Testis (tissue), 3 donors: ENCODE measurements around the gene ACSS1. TPM values are rescaled to one million over a fixed set of nuclear protein-coding genes. Genes with fewer than 3 reads are reported as not detected.

ENCODE experiments used
- DNase-seq: peaks from one replicate; pipeline ENCODE4 v3.0.0-alpha.2; 2019
- H3K27ac ChIP-seq, 2 donors: fragments of 200-600 bp; sonication (generic); one replicate each; pipeline ENCODE4 v1.5.1; 2019
- H3K27me3 ChIP-seq: fragments of 200-600 bp; sonication (generic); one replicate; pipeline ENCODE4 v1.5.1; 2019
- H3K36me3 ChIP-seq: fragments of 200-600 bp; sonication (generic); one replicate; pipeline ENCODE4 v1.5.1; 2017; ENCODE audit warnings: low read depth; ENCODE audit errors: missing control alignments
- H3K4me1 ChIP-seq: fragments of 200-600 bp; sonication (generic); one replicate; pipeline ENCODE4 v1.5.1; 2019
- H3K4me3 ChIP-seq, 2 donors: fragments of 200-600 bp; sonication (generic); one replicate each; pipeline ENCODE4 v1.5.1; 2017 to 2019
- H3K9me3 ChIP-seq: fragments of 200-600 bp; sonication (generic); one replicate; pipeline ENCODE4 v1.5.1; 2017
- CTCF ChIP-seq, 3 experiments: fragments of 450-650 bp in 2 of 3; fragments of 200-600 bp in 1 of 3; sonication (generic) in 1 of 3; IDR thresholded peaks; one replicate each; pipeline ENCODE4 v1.5.1; 2016 to 2019; ENCODE audit warnings: antibody characterized with exemption in 3 of 3, mild to moderate bottlenecking in 2 of 3, moderate library complexity in 1 of 3
- POLR2A ChIP-seq: fragments of 450-650 bp; IDR thresholded peaks from one replicate; pipeline ENCODE4 v1.6.1; 2017; ENCODE audit warnings: antibody characterized with exemption, mild to moderate bottlenecking, moderate library complexity
- WGBS, 2 donors: methylation state at CpG; one replicate each; pipeline ENCODE4 v1.1.5; 2018; 5-methylcytosine and 5-hydroxymethylcytosine counted together
- intact Hi-C: fragments of 100-400 bp; cut with DNase I; formaldehyde crosslinking; loops from one replicate; pipeline ENCODE4 v1.15.1; 2023; ENCODE audit warnings: low total_unique reads
- polyA plus RNA-seq: library from polyadenylated mRNA; stranded (reverse); fragments of 350-450 nt; fragmentation: Illumina TruSeq; extraction: RNeasy Lipid Tissue Mini Kit (QIAGEN cat#74804); gene quantifications from one replicate; pipeline ENCODE4 v1.2.3, GENCODE V29; 2014; ENCODE audit warnings: low read depth, low replicate concordance; ENCODE audit not compliant: insufficient read depth
- total RNA-seq, 2 donors: library from RNA; depleted of rRNA; stranded (reverse); fragments of >200 nt; gene quantifications; one replicate each; pipeline ENCODE4 v1.2.3, GENCODE V29; 2016

The ACSS1 gene
- total and polyA plus RNA-seq, 3 donors from 2014 or later: 61.5 to 184 (median 162) TPM

GRCh38 chr20:25045343-25045712, 12.6 kb downstream of the ACSS1 start:
- no peak for DNase-seq
- Histone ChIP-seq H3K27me3 (no peaks in the 10 kb centered on the region), H3K4me1 (peaks cover 71% of the 10 kb centered on the region), H3K9me3 (no peaks in the 10 kb centered on the region), H3K4me3 (no peak overlapping the region), H3K36me3 (no peaks in the 10 kb centered on the region), H3K27ac (no peak overlapping the region)
- TF ChIP-seq CTCF (IDR thresholded peaks at IDR 0.05) (no peak), POLR2A (no peak)
- intact Hi-C loops: no loop called here
- WGBS, 2 donors: 56 to 72% methylated on average over 6 to 9 of the region's 9 CpGs

- DNase-seq: no peak
- Histone ChIP-seq H3K9me3 (no peaks in the 10 kb centered on the region), H3K4me3 (no peak overlapping the region), H3K36me3 (no peaks in the 10 kb centered on the region), H3K27ac (peak overlapping the region in 1 of 2 donors; percentile 69), H3K27me3 (no peaks in the 10 kb centered on the region), H3K4me1 (peaks cover 70% of the 10 kb centered on the region)
- TF ChIP-seq CTCF (IDR thresholded peaks at IDR 0.05): no peak
- no peak for TF ChIP-seq POLR2A
- intact Hi-C loops: no loop called here
- WGBS, 2 donors: 54 to 80% methylated on average over 2 to 14 of the region's 14 CpGs
These were observed 13.1 kb downstream of the ACSS1 start for GRCh38 chr20:25044660-25045342.

DNA sequence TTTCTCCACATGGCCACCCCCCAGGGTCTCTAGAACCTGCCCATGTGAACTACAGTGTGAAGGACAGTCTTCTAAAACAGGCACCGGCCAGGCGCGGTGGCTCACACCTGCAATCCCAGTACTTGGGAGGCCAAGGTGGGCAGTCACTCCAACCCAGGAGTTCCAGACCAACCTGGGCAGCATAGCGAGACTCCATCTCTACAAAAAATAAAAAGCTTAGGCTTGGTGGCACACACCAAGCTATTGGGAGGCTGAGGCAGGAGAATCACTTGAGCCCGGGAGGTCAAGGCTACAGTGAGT, 13.7 kb downstream of the ACSS1 start:
- intact Hi-C loops: no loop called here
- no peak for TF ChIP-seq POLR2A
- TF ChIP-seq CTCF (IDR thresholded peaks at IDR 0.05): no peak
- no peak overlapping the region for H3K4me3 ChIP-seq
- no peaks in the 10 kb centered on the region for H3K9me3 ChIP-seq
- H3K27me3 ChIP-seq: no peaks in the 10 kb centered on the region
- WGBS, 2 donors: 96 to 100% methylated on average over 5 of the region's 5 CpGs
- peaks cover 70% of the 10 kb centered on the region for H3K4me1 ChIP-seq
- peak overlapping the region in 1 of 2 donors; percentile 69 for H3K27ac ChIP-seq
- DNase-seq: no peak
- no peaks in the 10 kb centered on the region for H3K36me3 ChIP-seq

DNA sequence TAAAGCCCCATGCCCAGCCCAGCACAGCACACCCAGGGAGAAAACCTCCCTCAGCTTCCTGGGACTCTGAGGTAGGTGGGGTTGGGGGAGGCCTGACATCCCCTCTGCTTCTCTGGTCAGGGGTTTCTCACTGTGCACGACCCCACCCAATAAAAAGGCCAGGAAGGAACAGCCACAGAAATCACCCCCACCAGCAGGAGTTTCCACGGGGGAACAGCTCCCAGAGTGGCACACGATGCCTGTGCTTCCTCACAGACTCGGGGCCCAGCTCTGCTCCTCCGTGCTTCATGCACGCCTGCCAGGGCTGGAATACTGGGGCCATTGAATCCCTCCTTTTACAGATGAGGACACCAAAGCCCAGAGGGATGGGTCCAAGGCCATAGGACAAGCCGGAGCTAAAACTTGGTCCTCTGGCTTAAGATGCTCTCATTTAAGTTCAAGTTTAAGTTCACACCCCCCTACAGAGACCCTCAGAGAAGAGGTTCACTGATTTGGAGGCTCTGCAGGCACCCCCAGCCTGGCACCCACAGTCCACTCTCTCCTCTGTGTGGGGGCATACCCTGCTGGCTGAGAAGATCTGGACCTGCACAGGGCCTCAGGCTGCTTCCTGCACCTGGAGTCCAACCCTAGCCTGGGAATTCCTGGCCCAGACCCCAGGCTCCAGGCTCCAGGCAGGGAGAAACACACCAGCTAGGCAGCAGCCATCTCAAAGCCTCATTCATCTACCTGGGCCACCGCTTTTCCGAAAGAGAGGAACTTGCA, 14.3 kb downstream of the ACSS1 start:
- Histone ChIP-seq H3K36me3 (no peaks in the 10 kb centered on the region), H3K9me3 (no peaks in the 10 kb centered on the region), H3K27ac (peak overlapping the region; percentile 19 to 69), H3K4me1 (peaks cover 70% of the 10 kb centered on the region), H3K4me3 (no peak overlapping the region), H3K27me3 (no peaks in the 10 kb centered on the region)
- no peak for TF ChIP-seq POLR2A
- no peak for TF ChIP-seq CTCF (IDR thresholded peaks at IDR 0.05)
- DNase-seq: no peak
- intact Hi-C loops: no loop called here
- WGBS, 2 donors: 74 to 78% methylated on average over 9 of the region's 9 CpGs
